ENCODE results near the gene TFAP2A. TPM values are rescaled to one million over a fixed set of nuclear protein-coding genes. Genes with fewer than 3 reads are reported as not detected.

TFAP2A gene
- total and polyA plus RNA-seq, 10 of the 15 experiments (the other 5 are each of a cell fraction or from before 2014, with no cell fraction given), result 0.05 to 0.46 (median 0.17) TPM; not detected in 4

GRCh38 chr6:10446548-10446947, 31.7 kb upstream of the TFAP2A start (continued):
- no peak for TF ChIP-seq REST (IDR thresholded peaks at IDR 0.05; ENCODE audit: low read depth, low read length)

DNA sequence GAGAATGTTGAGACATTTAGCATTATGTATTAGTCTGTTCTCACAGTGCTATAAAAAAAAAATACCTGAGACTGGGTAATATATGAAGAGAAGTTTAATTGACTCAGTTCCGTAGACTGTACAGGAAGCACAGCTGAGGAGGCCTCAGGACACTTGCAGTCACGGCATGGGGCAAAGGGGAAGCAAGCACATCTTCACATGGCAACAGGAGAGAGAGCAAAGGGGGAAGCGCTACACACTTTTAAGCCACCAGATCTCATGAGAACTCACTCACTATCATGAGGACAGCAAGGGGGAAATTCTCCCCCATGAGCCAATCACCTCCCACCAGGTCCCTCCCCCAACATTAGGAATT, 26.8 kb upstream of the TFAP2A start:
- Histone ChIP-seq H3K9me3 (replicated peaks; ENCODE audit: control insufficient read depth, insufficient read depth, low read length) (no peaks in the 10 kb centered on the region), H2AFZ (ENCODE audit: control insufficient read depth, low read depth, low read length) (no peak overlapping the region), H3K4me2 (ENCODE audit: control insufficient read depth, insufficient read depth) (no peak overlapping the region), H3K27ac (ENCODE audit: control insufficient read depth, insufficient read depth) (no peak overlapping the region), H4K20me1 (ENCODE audit: control insufficient read depth, insufficient read depth) (no peaks in the 10 kb centered on the region), H3K79me2 (ENCODE audit: control insufficient read depth, insufficient read depth, low read length) (no peaks in the 10 kb centered on the region), H3K9ac (ENCODE audit: control insufficient read depth, insufficient read depth, low read length) (no peak overlapping the region), H3K27me3 (replicated peaks in 1 of 2; ENCODE audit: control insufficient read depth in 2 of 2, insufficient read depth in 2 of 2, low read length in 1 of 2) (no peaks in the 10 kb centered on the region), H3K36me3 (ENCODE audit: control insufficient read depth in 2 of 2, insufficient read depth in 2 of 2, low read length in 1 of 2) (no peaks in the 10 kb centered on the region), H3K4me3 (no peak overlapping the region), H3K4me1 (ENCODE audit: control insufficient read depth, insufficient read depth, low read length) (no peaks in the 10 kb centered on the region)
- intact Hi-C loops (cut with micrococcal nuclease; ENCODE audit: unreplicated experiment), result no loop called here
- POLR2A ChIA-PET, result no interaction called here
- no TSS peak for BruUV-seq (replicated peaks)
- DNase-seq (ENCODE audit: low read depth, low spot score), result no peak
- SMC1A ChIA-PET (ENCODE audit: uncharacterized antibody, unreplicated experiment), result interaction anchor here (0.7 kb wide), 1 partner anchor 1967 kb away, joined by 3 read pairs; no protein-coding TSS in a partner anchor
- no peak for FAIRE-seq
- CTCF ChIA-PET, result interaction anchor here (1.6 kb wide), 1 partner anchor 24 kb away, joined by 5 read pairs; no protein-coding TSS in a partner anchor
- in situ Hi-C loops (cut with MboI), result loop anchor here (25.0 kb wide), 1 partner anchor 1904 kb away; no protein-coding TSS in a partner anchor
- ATAC-seq, result no peak
- WGBS (ENCODE audit: insufficient coverage, insufficient replicate concordance, low lambda C conversion rate, missing lambda C conversion rate), result 59% methylated on average over 3 of the region's 3 CpGs
- RAD21 ChIA-PET (ENCODE audit: unreplicated experiment), result no interaction called here
- TF ChIP-seq, protein P1, sequence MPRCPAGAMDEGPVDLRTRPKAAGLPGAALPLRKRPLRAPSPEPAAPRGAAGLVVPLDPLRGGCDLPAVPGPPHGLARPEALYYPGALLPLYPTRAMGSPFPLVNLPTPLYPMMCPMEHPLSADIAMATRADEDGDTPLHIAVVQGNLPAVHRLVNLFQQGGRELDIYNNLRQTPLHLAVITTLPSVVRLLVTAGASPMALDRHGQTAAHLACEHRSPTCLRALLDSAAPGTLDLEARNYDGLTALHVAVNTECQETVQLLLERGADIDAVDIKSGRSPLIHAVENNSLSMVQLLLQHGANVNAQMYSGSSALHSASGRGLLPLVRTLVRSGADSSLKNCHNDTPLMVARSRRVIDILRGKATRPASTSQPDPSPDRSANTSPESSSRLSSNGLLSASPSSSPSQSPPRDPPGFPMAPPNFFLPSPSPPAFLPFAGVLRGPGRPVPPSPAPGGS (IDR thresholded peaks at IDR 0.05; ENCODE audit: borderline replicate concordance, insufficient read depth, low read depth, low read length, poor library complexity, severe bottlenecking), result no peak
- TF ChIP-seq YY1 (IDR thresholded peaks at IDR 0.05; ENCODE audit: low read depth, low read length) (no peak), ZBTB40 (IDR thresholded peaks at IDR 0.05; ENCODE audit: borderline replicate concordance) (no peak), TAF1 (IDR thresholded peaks at IDR 0.05; ENCODE audit: borderline replicate concordance, low read depth, low read length) (no peak), REST (IDR thresholded peaks at IDR 0.05; ENCODE audit: low read depth, low read length) (no peak), ZNF207 (IDR thresholded peaks at IDR 0.05; ENCODE audit: borderline replicate concordance) (no peak)
